GM18505 (cell line): ENCODE measurements around the gene ZFC3H1.

ENCODE experiments used
- ATAC-seq: cut with Tn5 transposase; IDR thresholded peaks from one replicate; pipeline ENCODE4 v1.9.1; 2021; ENCODE audit not compliant: unreplicated experiment
- POLR2A ChIP-seq: IDR thresholded peaks from 4 replicates; pipeline ENCODE4 v1.6.1; 2011; ENCODE audit warnings: borderline replicate concordance; ENCODE audit not compliant: insufficient read depth, insufficient read length; ENCODE audit errors: extremely low read depth

Gene ZFC3H1

DNA sequence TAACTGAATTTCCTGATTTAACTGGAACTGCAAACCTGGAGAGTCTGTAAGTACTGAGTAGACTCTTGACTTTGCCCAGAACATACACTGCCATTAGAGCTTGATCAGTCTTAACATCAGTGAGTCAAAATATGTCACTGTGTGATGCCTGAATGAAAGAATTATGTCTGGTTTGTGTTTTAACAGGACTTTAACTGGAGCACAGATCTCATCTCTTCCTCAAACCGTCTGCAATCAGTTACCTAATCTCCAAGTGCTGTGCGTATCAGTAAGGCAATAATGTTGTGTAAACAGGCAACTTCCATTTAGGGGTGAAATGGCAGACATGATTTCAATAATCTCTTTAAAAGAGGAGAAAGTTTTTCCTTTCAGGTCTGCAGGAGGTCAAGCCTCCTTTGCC, 97.0 kb downstream of the ZFC3H1 start:
- no peak for TF ChIP-seq POLR2A
- no peak for ATAC-seq

DNA sequence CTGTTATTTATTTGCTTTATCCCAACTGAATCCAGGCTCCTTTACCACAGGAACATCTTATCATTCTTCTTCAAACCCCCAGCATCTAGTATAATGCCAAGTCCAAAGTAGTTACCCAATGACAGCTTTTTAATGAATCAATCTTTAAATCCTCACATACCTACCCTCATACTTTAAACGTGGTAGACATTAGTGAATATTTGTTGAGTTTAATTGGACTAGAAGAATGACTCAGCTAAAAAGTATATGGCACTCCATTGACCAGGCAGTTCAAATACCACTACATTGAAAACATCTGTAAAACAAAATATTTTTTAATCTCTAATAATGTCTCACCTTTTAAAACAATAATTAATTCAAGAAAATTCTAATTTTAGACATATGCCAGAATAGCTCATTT, 98.1 kb downstream of the ZFC3H1 start:
- ATAC-seq = no peak

DNA sequence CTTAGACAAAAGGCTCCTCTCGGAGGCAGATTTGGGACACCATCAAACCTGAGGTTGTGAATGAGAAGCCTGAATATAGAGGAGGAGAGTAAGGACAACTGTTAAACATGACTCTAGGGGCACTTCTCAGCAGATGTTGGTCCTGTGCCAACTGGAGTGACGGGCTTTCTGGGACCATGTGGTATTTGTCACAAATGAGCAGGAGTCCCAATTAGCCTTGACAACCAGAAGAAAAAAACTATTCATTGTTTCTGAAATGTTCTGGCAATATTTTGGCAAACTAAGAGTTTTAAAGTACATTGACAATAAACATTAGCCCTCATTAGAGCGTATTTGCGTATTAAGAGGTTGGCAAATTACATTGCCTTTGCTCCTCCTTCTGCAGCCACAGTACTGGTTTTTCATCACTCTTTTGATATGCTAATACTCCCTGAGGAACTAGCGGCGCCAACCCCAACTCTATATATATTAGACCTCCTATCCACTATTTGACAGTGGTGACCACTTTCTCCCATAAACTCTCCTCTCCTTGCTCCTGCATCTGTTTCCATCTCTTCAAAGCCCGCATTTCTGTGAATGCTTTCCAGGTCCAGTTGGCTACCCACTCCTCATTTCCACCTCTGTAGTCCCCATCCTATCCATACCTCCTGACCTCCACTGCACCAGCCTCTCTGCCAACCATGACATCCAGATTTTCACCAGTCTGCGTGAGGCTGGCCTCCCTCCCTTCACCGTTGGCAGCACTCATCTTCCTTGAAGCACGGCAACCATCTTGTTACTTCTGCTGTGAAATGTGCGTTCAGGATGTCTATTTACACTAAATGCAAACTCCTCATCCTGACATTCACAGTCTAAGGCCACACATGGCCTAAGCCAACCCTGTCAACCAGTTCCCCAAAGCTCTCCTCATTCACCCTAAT, 100.7 kb downstream of the ZFC3H1 start:
- ATAC-seq = no peak
- TF ChIP-seq POLR2A = no peak

More for the DNA sequence above, 98.1 kb downstream of the ZFC3H1 start:
- TF ChIP-seq POLR2A = no peak
